ENCODE measurements around the gene AIFM3.

- TF ChIP-seq CHCHD3 (CRISPR knock-in tag; IDR thresholded peaks at IDR 0.05), result no peak
- TF ChIP-seq TCF7L2 (IDR thresholded peaks at IDR 0.05; ENCODE audit: low read depth, low read length), result no peak
- no peak for TF ChIP-seq CTCF (CRISPR knock-in tag; IDR thresholded peaks at IDR 0.05)
- TF ChIP-seq HINFP (CRISPR knock-in tag; IDR thresholded peaks at IDR 0.05; ENCODE audit: low read depth), result no peak
- TF ChIP-seq PHB2 (IDR thresholded peaks at IDR 0.05; ENCODE audit: partially characterized antibody), result no peak
- no peak for TF ChIP-seq RBM39 (IDR thresholded peaks at IDR 0.05; ENCODE audit: low read depth, low read length, poor library complexity, severe bottlenecking)
- TF ChIP-seq ZNF17 (CRISPR knock-in tag; IDR thresholded peaks at IDR 0.05), result no peak
These were observed 48.5 kb downstream of the AIFM3 start for GRCh38 chr22:21015466-21016006.
